Stimulated activated CD4-positive, alpha-beta T cell treated with anti-CD3 and anti-CD28 coated beads, Interleukin-4, amount 100 ng/mL, for 4 hours (primary cell): ENCODE measurements around the gene ESRRB.

Experiments used
- DNase-seq, 2 experiments: peaks; one replicate each; pipeline ENCODE4 v3.0.0-alpha.2; 2020

ESRRB gene

GRCh38 chr14:76456891-76457586 is 81.1 kb downstream of the ESRRB start:
- no peak for DNase-seq

DNA sequence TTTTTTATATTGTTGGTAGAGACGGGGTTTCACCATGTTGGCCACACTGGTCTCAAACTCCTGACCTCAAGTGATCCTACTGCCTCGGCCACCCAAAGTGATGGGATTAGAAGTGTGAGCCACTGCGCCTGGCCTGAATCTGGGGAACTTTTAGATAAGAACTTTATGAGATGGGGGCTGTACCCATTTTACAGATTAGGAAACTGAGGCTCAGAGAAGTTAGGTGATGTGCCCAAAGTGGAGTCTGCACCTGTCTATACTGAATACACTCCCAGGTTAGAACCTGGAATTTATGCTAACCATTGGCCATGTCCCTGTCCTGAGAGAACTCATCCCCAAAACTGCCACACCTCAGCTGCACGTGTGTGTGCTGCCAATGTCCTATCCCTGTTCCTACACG is 81.9 kb downstream of the ESRRB start:
- DNase-seq: no peak

DNA sequence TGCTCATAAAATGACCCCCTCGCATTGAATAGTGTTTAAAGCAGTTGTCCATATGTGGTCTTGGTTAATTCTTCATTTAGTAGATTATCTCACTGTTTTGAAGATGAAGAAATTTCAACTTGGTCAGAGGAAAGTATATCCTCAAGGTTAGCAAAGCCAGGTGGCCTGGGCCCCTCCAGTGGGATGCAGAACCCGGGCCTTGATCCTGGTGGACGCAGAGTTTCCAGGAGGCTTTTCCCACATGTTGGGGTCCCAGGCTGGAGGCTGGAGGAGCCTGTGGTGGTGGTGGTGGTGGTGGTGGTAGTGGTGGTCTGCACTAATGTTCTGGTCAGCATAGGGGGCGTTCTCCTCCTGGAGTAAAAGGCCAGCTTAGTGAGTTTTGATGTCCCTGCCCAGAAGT is 85.9 kb downstream of the ESRRB start:
- DNase-seq: no peak

GRCh38 chr14:76462330-76462729 is 86.4 kb downstream of the ESRRB start:
- DNase-seq: no peak

GRCh38 chr14:76463105-76463504 is 87.2 kb downstream of the ESRRB start:
- no peak for DNase-seq

GRCh38 chr14:76464856-76465255 is 88.9 kb downstream of the ESRRB start:
- no peak for DNase-seq

DNA sequence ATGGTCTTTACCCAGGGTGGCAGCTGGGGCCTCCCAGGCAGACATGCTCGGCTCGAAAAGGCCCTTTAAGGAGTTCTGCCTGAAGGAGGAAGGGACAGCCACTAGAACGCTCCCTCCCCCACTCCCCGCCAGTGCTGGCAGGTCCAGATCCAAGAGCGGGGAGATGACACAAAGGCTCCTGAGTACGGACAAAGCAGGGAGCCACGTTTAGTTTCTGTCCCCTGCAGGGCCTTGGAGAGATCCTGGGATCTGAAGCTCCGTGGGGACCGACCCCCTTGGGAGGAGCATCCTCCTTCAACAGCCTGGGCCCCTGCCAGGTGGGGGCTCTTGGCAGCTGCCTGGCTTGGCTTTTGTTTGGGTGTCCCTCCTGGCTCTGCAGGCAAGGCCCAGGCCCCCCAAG is 89.7 kb downstream of the ESRRB start:
- no peak for DNase-seq

DNA sequence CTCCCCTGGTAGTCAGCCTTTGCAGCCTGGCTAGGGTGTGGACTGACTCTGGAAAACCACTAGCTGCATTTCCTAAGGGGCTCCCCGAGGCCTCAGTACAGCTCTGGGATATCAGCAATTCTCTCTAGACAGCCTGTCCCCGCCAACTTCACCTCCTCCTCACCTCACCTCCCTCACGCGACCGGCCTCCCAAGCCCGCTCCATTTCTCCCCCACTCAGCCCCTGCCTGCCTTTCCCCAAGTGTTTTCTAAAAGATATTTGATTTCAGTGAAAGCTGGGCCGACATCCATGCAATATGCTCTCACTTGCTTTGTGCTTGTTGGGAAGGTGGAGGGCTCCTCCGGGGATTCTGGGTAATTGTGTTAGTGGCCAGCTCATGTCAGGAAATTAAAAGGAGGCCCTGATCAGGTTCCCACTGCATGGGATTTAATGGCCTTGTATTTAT is 91.8 kb downstream of the ESRRB start:
- no peak for DNase-seq

DNA sequence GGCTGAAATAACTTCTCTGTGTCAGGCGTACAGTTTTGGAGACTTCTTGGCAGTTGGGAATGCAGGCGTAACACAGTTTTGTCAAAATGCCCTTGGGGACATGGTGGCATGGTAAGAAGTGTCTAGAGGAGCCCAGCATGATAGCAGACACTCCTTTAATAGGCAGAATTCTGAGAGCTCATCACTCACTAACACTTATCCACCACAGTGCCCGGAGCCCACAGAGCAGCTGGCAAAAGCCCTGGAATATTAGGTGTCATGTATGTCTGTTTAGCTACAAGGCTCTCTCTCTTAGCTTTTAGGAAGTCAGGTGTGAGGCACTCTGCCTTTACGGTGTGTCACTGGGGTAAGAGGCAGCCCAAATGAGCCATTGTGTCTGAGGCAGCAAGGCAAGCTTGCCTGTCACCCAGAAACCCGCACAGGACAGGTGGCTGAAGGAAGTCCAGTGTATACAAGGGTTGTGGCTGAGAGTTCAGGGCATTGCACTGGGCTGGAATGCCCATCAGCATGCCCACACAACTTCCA is 96.3 kb downstream of the ESRRB start:
- no peak for DNase-seq

DNA sequence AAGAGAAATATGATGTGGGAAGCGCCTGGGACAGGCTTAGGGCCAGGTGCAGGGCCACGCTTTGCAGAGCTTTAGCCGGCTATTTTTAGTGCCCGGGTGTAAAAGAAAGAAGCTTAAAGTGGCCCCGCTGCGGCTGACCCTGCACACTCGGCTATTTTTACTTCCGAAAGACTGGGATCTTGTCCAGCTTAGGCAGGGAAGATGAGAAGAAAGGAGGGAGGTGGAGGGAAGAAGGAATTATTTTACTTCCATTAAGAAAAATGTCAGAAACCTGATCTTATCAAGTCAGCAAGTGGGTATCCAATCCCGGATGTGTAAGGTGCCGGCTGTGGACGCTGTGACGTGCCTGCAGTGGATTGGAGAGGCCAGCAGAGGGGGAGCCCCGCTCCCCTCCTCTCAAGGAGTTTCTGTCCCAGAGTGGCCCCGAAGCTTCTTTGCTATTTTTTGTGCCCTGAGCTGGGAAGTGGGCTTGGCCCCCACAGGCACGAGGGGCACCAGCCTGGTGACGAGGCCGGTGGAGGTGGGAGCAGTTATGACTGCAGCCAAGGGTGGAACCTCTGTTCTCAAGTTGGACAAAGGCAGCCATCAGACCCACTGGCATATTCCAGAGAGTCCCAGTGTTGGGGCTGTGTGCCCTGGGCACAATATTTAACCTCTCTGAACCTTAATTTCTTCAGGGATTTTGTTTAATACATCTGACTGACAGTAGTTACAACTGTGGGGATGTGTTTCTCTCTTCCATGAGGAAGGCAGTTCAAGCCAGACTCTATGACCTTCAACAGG is 97.7 kb downstream of the ESRRB start:
- DNase-seq: no peak

DNA sequence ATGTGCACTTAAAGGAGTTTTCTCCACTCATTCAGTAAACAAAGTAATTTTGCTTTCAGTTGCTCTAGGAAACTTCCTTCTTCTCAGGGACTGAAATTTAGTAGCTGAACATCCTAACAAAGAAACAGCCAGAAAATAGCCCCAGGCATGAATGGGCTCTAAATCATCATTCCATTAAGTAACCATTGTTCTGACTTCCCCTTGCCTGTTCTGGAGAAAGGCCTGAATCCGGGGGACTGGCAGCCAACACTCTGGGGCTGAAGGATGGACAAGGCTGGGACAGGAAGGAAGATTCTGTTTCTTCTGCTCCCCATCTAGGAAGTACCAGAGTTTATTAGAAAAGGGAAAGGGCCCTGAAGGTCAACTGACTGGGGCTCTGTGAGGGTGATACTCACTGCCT is 104.5 kb downstream of the ESRRB start:
- DNase-seq: no peak

DNA sequence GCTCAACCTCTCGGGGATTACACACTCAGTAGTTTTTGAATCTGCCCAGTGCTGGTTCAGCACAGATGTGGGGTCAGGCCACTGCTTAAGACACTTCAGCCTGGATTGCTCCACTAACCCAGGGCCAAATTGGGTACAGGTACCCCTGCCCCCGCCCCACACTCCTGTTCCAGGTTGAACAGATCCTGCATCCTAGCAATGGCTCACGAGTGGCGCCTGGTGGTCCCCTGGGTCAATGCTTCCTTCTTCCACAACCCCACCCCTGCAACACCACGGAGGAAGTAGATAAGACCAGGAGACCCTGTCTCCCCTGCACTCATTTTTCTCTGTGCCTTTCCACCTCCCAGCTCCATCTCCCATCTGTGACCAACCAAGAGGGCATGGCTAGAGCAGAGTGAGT is 108.4 kb downstream of the ESRRB start:
- no peak for DNase-seq

GRCh38 chr14:76486251-76486743 is 110.4 kb downstream of the ESRRB start:
- no peak for DNase-seq

GRCh38 chr14:76488551-76488950 is 112.6 kb downstream of the ESRRB start:
- no peak for DNase-seq

DNA sequence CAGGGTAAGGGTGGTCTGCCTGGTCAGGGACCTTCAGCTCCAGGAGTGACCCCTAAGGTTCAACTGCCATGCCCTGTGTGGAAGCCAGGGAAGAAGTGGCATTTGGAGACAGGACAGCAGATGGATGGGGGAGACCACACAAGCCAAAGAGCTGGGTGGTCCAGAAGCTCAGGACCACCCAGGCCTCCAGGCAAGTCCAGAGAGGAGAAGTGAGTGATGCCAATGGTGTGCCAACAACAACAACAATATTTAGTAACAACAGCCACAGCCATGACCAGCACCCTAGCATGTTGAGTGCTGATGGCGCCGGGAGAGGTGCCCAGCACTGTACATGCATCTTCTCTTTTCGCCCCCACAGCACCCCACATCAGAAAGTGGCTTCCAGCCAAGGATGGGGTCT is 113.7 kb downstream of the ESRRB start:
- DNase-seq: no peak

DNA sequence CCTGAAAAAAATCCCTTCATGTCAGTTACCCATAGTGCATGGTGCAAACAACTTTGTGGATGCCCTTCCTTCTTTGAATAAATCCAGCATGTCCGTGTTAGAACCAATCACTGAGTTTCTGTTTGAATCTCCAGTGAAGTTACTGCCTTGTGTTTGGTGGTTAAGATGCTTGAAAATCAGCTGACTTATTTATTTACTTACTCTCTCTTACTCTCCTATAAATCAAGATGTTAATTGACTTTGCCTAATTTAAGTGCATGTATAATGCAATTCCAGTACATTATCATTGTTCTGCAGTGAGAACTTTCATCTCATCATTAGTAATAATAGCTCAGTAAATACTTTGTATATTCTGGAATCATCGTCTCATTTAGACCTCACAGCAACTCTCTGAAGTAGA is 114.2 kb downstream of the ESRRB start:
- no peak for DNase-seq

DNA sequence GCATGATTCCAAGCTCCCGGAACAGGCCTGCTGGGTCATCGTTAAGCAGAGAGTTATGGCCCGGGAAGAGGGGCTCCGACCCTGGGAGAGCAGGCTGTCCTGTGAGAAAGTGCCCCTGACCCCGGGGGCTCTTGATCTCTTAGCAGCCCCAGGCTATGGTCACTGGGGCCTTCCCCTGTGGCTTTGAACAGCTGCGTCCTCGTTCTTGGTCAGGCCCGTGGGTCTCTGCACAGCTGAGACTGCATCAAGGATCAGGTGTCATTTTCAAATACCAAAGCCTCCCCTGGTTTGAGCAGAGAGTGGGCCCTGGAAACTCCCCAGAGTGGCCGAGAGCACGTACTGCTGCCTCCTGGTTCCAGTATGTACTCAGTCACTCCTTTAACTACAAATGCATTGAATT is 114.8 kb downstream of the ESRRB start:
- DNase-seq: no peak

GRCh38 chr14:76491172-76491930 is 115.4 kb downstream of the ESRRB start:
- no peak for DNase-seq

DNA sequence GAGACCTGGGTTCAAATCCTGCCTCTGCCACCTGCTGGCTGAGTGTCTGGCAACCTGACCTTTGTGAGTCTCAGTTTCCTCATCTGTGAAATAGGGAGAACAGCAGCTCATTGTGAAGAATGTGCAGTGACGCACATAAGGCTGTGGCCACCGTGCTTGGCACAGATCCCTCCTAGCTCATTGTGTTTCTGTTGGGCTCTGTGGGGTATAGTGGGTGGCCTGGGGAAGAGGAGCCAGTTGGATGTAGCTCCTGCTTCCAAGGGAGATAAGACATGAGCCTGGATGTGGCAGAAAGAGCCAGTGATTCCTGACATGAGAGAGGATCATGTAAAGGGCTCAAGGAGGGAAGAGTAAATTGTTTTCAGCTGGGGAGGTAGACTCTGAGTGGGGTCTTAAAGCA is 120.0 kb downstream of the ESRRB start:
- DNase-seq: no peak

GRCh38 chr14:76496595-76496994 is 120.7 kb downstream of the ESRRB start:
- no peak for DNase-seq

- DNase-seq: no peak
These were observed 121.9 kb downstream of the ESRRB start for GRCh38 chr14:76497550-76498462.

- DNase-seq: no peak
These were observed 122.6 kb downstream of the ESRRB start for GRCh38 chr14:76498463-76498935.
